ENCODE measurements around the gene COLEC11.

- no peak for TF ChIP-seq CTCF (IDR thresholded peaks at IDR 0.05)
- no peak for TF ChIP-seq POLR2A (IDR thresholded peaks at IDR 0.05)
These were observed 47.8 kb downstream of the COLEC11 start for GRCh38 chr2:3642521-3643215.
